ENCODE measurements around the gene DOCK10. TPM values are rescaled to one million over a fixed set of nuclear protein-coding genes. Genes with fewer than 3 reads are reported as not detected.
A peak's percentile ranks its signal among the peaks of the same experiment; 100 is the strongest.

The DOCK10 gene
- total RNA-seq, 6 experiments from 2014 or later: 61.1 to 78.8 (median 75.8) TPM

DNA sequence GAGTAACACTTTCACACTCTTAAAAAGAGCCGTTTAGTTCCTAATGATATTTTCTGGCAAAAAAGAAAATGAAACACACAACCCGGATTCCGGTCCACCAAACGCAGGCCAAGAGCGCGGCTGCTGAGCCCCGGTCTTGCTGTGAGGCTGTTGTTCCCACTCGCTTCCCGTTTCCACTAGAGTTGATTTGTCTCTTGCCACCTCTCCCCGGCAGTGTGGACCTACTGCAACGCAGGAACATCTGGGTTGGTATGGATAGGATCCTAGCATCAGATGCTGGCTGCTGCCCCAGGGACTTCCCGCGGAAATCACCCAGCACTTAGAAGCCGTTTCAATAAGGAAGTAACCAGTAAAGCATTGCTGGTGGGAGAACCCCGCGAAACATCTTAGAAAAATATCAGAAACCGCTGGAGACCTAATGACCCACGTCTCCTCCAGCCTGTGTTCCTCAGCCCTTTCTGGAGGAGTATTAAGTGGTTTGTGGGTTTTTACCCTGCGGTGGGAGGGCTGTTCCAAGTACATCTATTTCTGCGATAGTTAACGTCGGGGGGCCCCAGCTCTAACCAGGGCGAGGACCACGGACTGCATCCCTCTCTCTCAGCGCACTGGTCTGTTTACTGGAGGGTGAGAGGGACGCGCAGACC lies 939 bp downstream of the DOCK10 start:
- H3K27ac Mint-ChIP-seq: peak overlapping the region; percentile 84
- H3K27me3 Mint-ChIP-seq (ENCODE audit: insufficient read depth): peaks cover 2% of the 10 kb centered on the region; the same call in 1 of the 2 replicates
- peaks cover 29% of the 10 kb centered on the region for H3K36me3 Mint-ChIP-seq (ENCODE audit: low read depth)
- DNase-seq: peak; percentile 11
- peaks cover 59% of the 10 kb centered on the region for H3K4me1 Mint-ChIP-seq (ENCODE audit: low read depth)
- no peaks in the 10 kb centered on the region for H3K9me3 Mint-ChIP-seq
- peak overlapping the region; percentile 97 for H3K4me3 Mint-ChIP-seq
- no peak for TF ChIP-seq CTCF (IDR thresholded peaks at IDR 0.05)

GRCh38 chr2:225040856-225041206 lies 1.4 kb downstream of the DOCK10 start:
- no peaks in the 10 kb centered on the region; the same call in 1 of the 2 replicates for H3K27me3 Mint-ChIP-seq (ENCODE audit: insufficient read depth)

GRCh38 chr2:225040142-225040541 lies 2.1 kb downstream of the DOCK10 start:
- TF ChIP-seq CTCF (IDR thresholded peaks at IDR 0.05): no peak
- Mint-ChIP-seq H3K4me1 (ENCODE audit: low read depth) (peaks cover 68% of the 10 kb centered on the region), H3K36me3 (ENCODE audit: low read depth) (peaks cover 38% of the 10 kb centered on the region), H3K27ac (peak overlapping the region; percentile 32; the same call in 1 of the 2 replicates), H3K9me3 (no peaks in the 10 kb centered on the region), H3K27me3 (ENCODE audit: insufficient read depth) (no peaks in the 10 kb centered on the region; the same call in 1 of the 2 replicates), H3K4me3 (peak overlapping the region; percentile 97)
- no peak for DNase-seq

More at GRCh38 chr2:225040856-225041206, 1.4 kb downstream of the DOCK10 start:
- Mint-ChIP-seq H3K4me1 (ENCODE audit: low read depth) (peaks cover 64% of the 10 kb centered on the region), H3K36me3 (ENCODE audit: low read depth) (peaks cover 32% of the 10 kb centered on the region), H3K27ac (peak overlapping the region; percentile 84), H3K4me3 (peak overlapping the region; percentile 97), H3K9me3 (no peaks in the 10 kb centered on the region)
- peak; percentile 20 for DNase-seq
- TF ChIP-seq CTCF (IDR thresholded peaks at IDR 0.05): no peak

- peaks cover 58% of the 10 kb centered on the region for H3K36me3 Mint-ChIP-seq (ENCODE audit: low read depth)
- no peaks in the 10 kb centered on the region for H3K9me3 Mint-ChIP-seq
- no peak for DNase-seq
- H3K4me1 Mint-ChIP-seq (ENCODE audit: low read depth): peaks cover 81% of the 10 kb centered on the region
- H3K4me3 Mint-ChIP-seq: no peak overlapping the region; the same call in 1 of the 2 replicates
- H3K27me3 Mint-ChIP-seq (ENCODE audit: insufficient read depth): no peaks in the 10 kb centered on the region; the same call in none of the 2 replicates
- H3K27ac Mint-ChIP-seq: no peak overlapping the region
- TF ChIP-seq CTCF (IDR thresholded peaks at IDR 0.05): no peak
Observed at GRCh38 chr2:225038231-225038523, 4.1 kb downstream of the DOCK10 start.

GRCh38 chr2:225037415-225038230 lies 4.6 kb downstream of the DOCK10 start:
- DNase-seq: no peak
- no peaks in the 10 kb centered on the region for H3K9me3 Mint-ChIP-seq
- H3K27ac Mint-ChIP-seq: no peak overlapping the region
- no peak for TF ChIP-seq CTCF (IDR thresholded peaks at IDR 0.05)
- no peaks in the 10 kb centered on the region; the same call in none of the 2 replicates for H3K27me3 Mint-ChIP-seq (ENCODE audit: insufficient read depth)
- H3K4me1 Mint-ChIP-seq (ENCODE audit: low read depth): peaks cover 80% of the 10 kb centered on the region
- H3K36me3 Mint-ChIP-seq (ENCODE audit: low read depth): peaks cover 60% of the 10 kb centered on the region
- H3K4me3 Mint-ChIP-seq: peak overlapping the region; percentile 9; the same call in 1 of the 2 replicates
